Omental fat pad (tissue), 4 donors: ENCODE data around the gene ARL3. TPM values are rescaled to one million over a fixed set of nuclear protein-coding genes. Genes with fewer than 3 reads are reported as not detected.
"Not testable (repeated sequence)": the region's sequence is repeated elsewhere in the genome, so short reads cannot be mapped to it uniquely, and the experiment has no call there.

Experiments used
- ATAC-seq: fragments of 150-250 bp; one replicate; pipeline ENCODE4 v1.9.1; 2016; ENCODE audit warnings: mild to moderate bottlenecking, moderate library complexity; ENCODE audit not compliant: low FRiP score
- DNase-seq: peaks from one replicate; pipeline ENCODE4 v3.0.0-alpha.2; 2019; ENCODE audit warnings: low spot score
- CTCF ChIP-seq, 3 donors: fragments of 450-650 bp; IDR thresholded peaks; one replicate each; pipeline ENCODE4 v1.5.1; 2016 to 2017; ENCODE audit warnings: antibody characterized with exemption in 3 of 3, mild to moderate bottlenecking in 3 of 3, moderate library complexity in 2 of 3
- total RNA-seq, 4 donors: library from RNA; depleted of rRNA; stranded (reverse); fragments of >200 nt; gene quantifications; one replicate each; pipeline ENCODE4 v1.1.0, GENCODE V29; 2016

The ARL3 gene
- total RNA-seq, 4 donors from 2014 or later = 2.8 to 6.1 (median 3.9) TPM

GRCh38 chr10:102723989-102724388, 9.8 kb upstream of the ARL3 start:
- no peak for TF ChIP-seq CTCF (IDR thresholded peaks at IDR 0.05)
- DNase-seq (no peak), ATAC-seq (no peak)

GRCh38 chr10:102721954-102722353, 7.8 kb upstream of the ARL3 start:
- ATAC-seq (no peak), DNase-seq (no peak)
- TF ChIP-seq CTCF (IDR thresholded peaks at IDR 0.05) = no peak

GRCh38 chr10:102720775-102721301, 6.6 kb upstream of the ARL3 start:
- ATAC-seq (no peak), DNase-seq (no peak)
- TF ChIP-seq CTCF (IDR thresholded peaks at IDR 0.05) = no peak

GRCh38 chr10:102720337-102720736, 6.1 kb upstream of the ARL3 start:
- TF ChIP-seq CTCF (IDR thresholded peaks at IDR 0.05) = no peak
- no peak for DNase-seq
- ATAC-seq = no peak

GRCh38 chr10:102718220-102718619, 4.0 kb upstream of the ARL3 start:
- no peak for DNase-seq
- ATAC-seq = no peak
- no peak for TF ChIP-seq CTCF (IDR thresholded peaks at IDR 0.05)

- not testable (repeated sequence) for DNase-seq
Measured at GRCh38 chr10:102716900-102717565, 2.8 kb upstream of the ARL3 start.

GRCh38 chr10:102715880-102716279, 1.7 kb upstream of the ARL3 start:
- TF ChIP-seq CTCF (IDR thresholded peaks at IDR 0.05) = no peak
- ATAC-seq (no peak), DNase-seq (no peak)

More at GRCh38 chr10:102716900-102717565, 2.8 kb upstream of the ARL3 start:
- not testable (repeated sequence) for ATAC-seq
